ENCODE data around the gene RPL41. TPM values are rescaled to one million over a fixed set of nuclear protein-coding genes. Genes with fewer than 3 reads are reported as not detected.

RPL41 gene
- total and polyA plus RNA-seq, 9 of the 15 experiments (the other 6 are each of a cell fraction or from before 2014, with no cell fraction given), result 3,403 to 11,276 (median 5,604) TPM

DNA sequence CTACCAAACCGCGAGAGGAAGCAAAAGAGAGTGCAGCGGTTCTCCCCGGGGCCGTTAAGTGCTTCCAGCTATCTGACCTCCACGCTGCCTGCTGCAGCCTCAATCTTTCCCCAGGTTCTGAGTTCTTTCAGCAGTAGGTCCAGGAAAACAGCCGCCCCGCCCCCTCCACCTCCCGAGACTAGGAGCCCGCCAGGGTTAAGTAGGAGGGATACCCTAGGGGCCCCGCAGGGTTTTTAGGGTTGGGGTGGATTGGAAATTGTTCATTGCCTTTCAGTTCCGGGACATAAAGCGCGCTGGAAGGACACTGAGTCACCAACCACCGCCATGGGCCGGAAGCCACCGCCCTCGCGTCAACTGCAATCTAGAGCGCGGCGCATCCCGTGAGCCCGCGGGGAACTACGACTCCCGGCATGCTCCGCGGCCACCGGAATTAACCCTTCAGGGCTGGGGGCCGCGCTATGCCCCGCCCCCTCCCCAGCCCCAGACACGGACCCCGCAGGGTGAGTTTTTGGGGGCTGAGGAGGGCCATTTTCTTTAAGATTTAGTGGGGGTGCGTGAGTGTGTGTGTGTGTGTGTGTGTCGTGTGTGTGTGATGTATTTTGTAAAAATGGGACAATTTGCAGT, 35.8 kb downstream of the RPL41 start, which contains the start of gene MYL6B (continued):
- TF ChIP-seq, protein P1, sequence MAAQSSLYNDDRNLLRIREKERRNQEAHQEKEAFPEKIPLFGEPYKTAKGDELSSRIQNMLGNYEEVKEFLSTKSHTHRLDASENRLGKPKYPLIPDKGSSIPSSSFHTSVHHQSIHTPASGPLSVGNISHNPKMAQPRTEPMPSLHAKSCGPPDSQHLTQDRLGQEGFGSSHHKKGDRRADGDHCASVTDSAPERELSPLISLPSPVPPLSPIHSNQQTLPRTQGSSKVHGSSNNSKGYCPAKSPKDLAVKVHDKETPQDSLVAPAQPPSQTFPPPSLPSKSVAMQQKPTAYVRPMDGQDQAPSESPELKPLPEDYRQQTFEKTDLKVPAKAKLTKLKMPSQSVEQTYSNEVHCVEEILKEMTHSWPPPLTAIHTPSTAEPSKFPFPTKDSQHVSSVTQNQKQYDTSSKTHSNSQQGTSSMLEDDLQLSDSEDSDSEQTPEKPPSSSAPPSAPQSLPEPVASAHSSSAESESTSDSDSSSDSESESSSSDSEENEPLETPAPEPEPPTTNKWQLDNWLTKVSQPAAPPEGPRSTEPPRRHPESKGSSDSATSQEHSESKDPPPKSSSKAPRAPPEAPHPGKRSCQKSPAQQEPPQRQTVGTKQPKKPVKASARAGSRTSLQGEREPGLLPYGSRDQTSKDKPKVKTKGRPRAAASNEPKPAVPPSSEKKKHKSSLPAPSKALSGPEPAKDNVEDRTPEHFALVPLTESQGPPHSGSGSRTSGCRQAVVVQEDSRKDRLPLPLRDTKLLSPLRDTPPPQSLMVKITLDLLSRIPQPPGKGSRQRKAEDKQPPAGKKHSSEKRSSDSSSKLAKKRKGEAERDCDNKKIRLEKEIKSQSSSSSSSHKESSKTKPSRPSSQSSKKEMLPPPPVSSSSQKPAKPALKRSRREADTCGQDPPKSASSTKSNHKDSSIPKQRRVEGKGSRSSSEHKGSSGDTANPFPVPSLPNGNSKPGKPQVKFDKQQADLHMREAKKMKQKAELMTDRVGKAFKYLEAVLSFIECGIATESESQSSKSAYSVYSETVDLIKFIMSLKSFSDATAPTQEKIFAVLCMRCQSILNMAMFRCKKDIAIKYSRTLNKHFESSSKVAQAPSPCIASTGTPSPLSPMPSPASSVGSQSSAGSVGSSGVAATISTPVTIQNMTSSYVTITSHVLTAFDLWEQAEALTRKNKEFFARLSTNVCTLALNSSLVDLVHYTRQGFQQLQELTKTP (IDR thresholded peaks at IDR 0.05; ENCODE audit: low read depth in 1 of 2, partially characterized antibody in 2 of 2), result peak in 1 of 2 experiments; percentile 93
- TF ChIP-seq, protein P2, sequence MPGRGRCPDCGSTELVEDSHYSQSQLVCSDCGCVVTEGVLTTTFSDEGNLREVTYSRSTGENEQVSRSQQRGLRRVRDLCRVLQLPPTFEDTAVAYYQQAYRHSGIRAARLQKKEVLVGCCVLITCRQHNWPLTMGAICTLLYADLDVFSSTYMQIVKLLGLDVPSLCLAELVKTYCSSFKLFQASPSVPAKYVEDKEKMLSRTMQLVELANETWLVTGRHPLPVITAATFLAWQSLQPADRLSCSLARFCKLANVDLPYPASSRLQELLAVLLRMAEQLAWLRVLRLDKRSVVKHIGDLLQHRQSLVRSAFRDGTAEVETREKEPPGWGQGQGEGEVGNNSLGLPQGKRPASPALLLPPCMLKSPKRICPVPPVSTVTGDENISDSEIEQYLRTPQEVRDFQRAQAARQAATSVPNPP (IDR thresholded peaks at IDR 0.05; ENCODE audit: borderline replicate concordance, insufficient read depth, insufficient read length), result no peak
- TF ChIP-seq SRSF1 (IDR thresholded peaks at IDR 0.05; ENCODE audit: low read depth, low read length), result no peak
- TF ChIP-seq ZNF239 (CRISPR knock-in tag; IDR thresholded peaks at IDR 0.05), result no peak; the same call in 1 of the 2 replicates
- no peak for TF ChIP-seq ZNF253 (CRISPR knock-in tag; conservative IDR thresholded peaks at IDR 0.05)
- peak; percentile 43 for TF ChIP-seq NFE2 (IDR thresholded peaks at IDR 0.05; ENCODE audit: low read depth)
- no peak for TF ChIP-seq HNRNPLL (IDR thresholded peaks at IDR 0.05; ENCODE audit: low read depth, low read length, poor library complexity, severe bottlenecking)
- TF ChIP-seq, protein P3, sequence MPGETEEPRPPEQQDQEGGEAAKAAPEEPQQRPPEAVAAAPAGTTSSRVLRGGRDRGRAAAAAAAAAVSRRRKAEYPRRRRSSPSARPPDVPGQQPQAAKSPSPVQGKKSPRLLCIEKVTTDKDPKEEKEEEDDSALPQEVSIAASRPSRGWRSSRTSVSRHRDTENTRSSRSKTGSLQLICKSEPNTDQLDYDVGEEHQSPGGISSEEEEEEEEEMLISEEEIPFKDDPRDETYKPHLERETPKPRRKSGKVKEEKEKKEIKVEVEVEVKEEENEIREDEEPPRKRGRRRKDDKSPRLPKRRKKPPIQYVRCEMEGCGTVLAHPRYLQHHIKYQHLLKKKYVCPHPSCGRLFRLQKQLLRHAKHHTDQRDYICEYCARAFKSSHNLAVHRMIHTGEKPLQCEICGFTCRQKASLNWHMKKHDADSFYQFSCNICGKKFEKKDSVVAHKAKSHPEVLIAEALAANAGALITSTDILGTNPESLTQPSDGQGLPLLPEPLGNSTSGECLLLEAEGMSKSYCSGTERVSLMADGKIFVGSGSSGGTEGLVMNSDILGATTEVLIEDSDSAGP (CRISPR knock-in tag; IDR thresholded peaks at IDR 0.05), result no peak
- TF ChIP-seq, protein P4, sequence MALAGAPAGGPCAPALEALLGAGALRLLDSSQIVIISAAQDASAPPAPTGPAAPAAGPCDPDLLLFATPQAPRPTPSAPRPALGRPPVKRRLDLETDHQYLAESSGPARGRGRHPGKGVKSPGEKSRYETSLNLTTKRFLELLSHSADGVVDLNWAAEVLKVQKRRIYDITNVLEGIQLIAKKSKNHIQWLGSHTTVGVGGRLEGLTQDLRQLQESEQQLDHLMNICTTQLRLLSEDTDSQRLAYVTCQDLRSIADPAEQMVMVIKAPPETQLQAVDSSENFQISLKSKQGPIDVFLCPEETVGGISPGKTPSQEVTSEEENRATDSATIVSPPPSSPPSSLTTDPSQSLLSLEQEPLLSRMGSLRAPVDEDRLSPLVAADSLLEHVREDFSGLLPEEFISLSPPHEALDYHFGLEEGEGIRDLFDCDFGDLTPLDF (CRISPR knock-in tag; IDR thresholded peaks at IDR 0.05), result no peak
- no peak for TF ChIP-seq ZEB2 (IDR thresholded peaks at IDR 0.05)
- no peak for TF ChIP-seq RAD51 (IDR thresholded peaks at IDR 0.05; ENCODE audit: borderline replicate concordance, low read depth)
- TF ChIP-seq, protein P5, sequence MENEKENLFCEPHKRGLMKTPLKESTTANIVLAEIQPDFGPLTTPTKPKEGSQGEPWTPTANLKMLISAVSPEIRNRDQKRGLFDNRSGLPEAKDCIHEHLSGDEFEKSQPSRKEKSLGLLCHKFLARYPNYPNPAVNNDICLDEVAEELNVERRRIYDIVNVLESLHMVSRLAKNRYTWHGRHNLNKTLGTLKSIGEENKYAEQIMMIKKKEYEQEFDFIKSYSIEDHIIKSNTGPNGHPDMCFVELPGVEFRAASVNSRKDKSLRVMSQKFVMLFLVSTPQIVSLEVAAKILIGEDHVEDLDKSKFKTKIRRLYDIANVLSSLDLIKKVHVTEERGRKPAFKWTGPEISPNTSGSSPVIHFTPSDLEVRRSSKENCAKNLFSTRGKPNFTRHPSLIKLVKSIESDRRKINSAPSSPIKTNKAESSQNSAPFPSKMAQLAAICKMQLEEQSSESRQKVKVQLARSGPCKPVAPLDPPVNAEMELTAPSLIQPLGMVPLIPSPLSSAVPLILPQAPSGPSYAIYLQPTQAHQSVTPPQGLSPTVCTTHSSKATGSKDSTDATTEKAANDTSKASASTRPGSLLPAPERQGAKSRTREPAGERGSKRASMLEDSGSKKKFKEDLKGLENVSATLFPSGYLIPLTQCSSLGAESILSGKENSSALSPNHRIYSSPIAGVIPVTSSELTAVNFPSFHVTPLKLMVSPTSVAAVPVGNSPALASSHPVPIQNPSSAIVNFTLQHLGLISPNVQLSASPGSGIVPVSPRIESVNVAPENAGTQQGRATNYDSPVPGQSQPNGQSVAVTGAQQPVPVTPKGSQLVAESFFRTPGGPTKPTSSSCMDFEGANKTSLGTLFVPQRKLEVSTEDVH (IDR thresholded peaks at IDR 0.05; ENCODE audit: low read depth, partially characterized antibody), result peak; percentile 43
- TF ChIP-seq, protein P6, sequence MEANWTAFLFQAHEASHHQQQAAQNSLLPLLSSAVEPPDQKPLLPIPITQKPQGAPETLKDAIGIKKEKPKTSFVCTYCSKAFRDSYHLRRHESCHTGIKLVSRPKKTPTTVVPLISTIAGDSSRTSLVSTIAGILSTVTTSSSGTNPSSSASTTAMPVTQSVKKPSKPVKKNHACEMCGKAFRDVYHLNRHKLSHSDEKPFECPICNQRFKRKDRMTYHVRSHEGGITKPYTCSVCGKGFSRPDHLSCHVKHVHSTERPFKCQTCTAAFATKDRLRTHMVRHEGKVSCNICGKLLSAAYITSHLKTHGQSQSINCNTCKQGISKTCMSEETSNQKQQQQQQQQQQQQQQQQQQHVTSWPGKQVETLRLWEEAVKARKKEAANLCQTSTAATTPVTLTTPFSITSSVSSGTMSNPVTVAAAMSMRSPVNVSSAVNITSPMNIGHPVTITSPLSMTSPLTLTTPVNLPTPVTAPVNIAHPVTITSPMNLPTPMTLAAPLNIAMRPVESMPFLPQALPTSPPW (CRISPR knock-in tag; IDR thresholded peaks at IDR 0.05), result peak; percentile 96
- TF ChIP-seq SMARCE1 (IDR thresholded peaks at IDR 0.05), result 0 out of 2 replicates have a peak, but pooled peaks have one; percentile 10

All from K562 (cell line).